Glomerular visceral epithelial cell (primary cell): ENCODE results near the gene TNFRSF18.

ENCODE experiments used
- DNase-seq: peaks from one replicate; pipeline ENCODE4 v3.0.0-alpha.2; 2016; ENCODE audit errors: extremely low spot score

The TNFRSF18 gene

GRCh38 chr1:1228596-1229321, 22.4 kb upstream of the TNFRSF18 start:
- no peak for DNase-seq

GRCh38 chr1:1228187-1228586, 21.8 kb upstream of the TNFRSF18 start:
- DNase-seq: no peak

GRCh38 chr1:1227386-1227785, 21.0 kb upstream of the TNFRSF18 start:
- DNase-seq: no peak

- no peak for DNase-seq
Observed at GRCh38 chr1:1226566-1227362, 20.4 kb upstream of the TNFRSF18 start.

GRCh38 chr1:1225913-1226312, 19.5 kb upstream of the TNFRSF18 start:
- DNase-seq: no peak

- DNase-seq: no peak
Observed at GRCh38 chr1:1225238-1225845, 18.9 kb upstream of the TNFRSF18 start.

- no peak for DNase-seq
Observed at GRCh38 chr1:1223891-1224290, 17.5 kb upstream of the TNFRSF18 start.

- DNase-seq: no peak
Observed at GRCh38 chr1:1223321-1223720, 16.9 kb upstream of the TNFRSF18 start.

- no peak for DNase-seq
Observed at GRCh38 chr1:1222575-1223225, 16.3 kb upstream of the TNFRSF18 start.

- DNase-seq: no peak
Observed at GRCh38 chr1:1221887-1222574, 15.6 kb upstream of the TNFRSF18 start.

- DNase-seq: no peak
Observed at GRCh38 chr1:1220197-1220596, 13.8 kb upstream of the TNFRSF18 start.

- no peak for DNase-seq
Observed at GRCh38 chr1:1219341-1219740, 12.9 kb upstream of the TNFRSF18 start.

GRCh38 chr1:1218524-1219200, 12.3 kb upstream of the TNFRSF18 start:
- DNase-seq: no peak

GRCh38 chr1:1217621-1218523, 11.5 kb upstream of the TNFRSF18 start:
- DNase-seq: peak; percentile 26

GRCh38 chr1:1216770-1217620, 10.6 kb upstream of the TNFRSF18 start:
- DNase-seq: no peak

GRCh38 chr1:1215881-1216605, 9.7 kb upstream of the TNFRSF18 start:
- no peak for DNase-seq

- DNase-seq: no peak
Observed at GRCh38 chr1:1215080-1215676, 8.8 kb upstream of the TNFRSF18 start.
